GM12865 (cell line): Measurements from ENCODE around the gene TTC33.
"Not testable (repeated sequence)": the region's sequence is repeated elsewhere in the genome, so short reads cannot be mapped to it uniquely, and the experiment has no call there.

Experiments
- DNase-seq: peaks from one replicate; pipeline ENCODE4 v3.0.0; 2010; ENCODE audit warnings: low read depth
- H3K4me3 ChIP-seq: 2 replicates; pipeline ENCODE4 v1.5.1; 2011; ENCODE audit warnings: mild to moderate bottlenecking, low read depth, low read length, control low read depth
- TF ChIP-seq, protein P1 (sequence below): IDR thresholded peaks from 2 replicates; pipeline ENCODE4 v1.5.1; 2011; ENCODE audit warnings: low read length, control low read depth, low read depth, inconsistent platforms; ENCODE audit not compliant: insufficient read depth; ENCODE audit errors: missing control alignments

TTC33 gene

DNA sequence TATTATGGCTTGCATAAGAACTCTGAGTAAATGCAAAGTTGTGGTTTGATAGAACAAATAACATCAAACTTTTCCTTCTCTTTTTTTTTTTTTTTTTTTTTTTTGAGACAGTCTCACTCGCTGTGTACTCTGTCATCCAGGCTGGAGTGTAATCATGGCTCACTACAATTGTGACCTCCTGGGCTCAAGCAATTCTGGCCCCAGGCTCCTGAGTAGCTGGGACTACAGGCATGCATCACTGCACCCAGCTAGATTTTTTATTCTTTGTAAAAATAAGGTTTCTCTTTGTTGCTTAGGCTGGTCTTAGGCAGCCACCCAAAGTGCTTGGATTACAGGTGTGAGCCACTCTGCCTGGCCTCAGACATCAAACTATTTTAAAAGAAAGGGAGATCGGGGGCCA, 95.0 kb downstream of the TTC33 start:
- H3K4me3 ChIP-seq, result no peak overlapping the region
- TF ChIP-seq, protein P1, sequence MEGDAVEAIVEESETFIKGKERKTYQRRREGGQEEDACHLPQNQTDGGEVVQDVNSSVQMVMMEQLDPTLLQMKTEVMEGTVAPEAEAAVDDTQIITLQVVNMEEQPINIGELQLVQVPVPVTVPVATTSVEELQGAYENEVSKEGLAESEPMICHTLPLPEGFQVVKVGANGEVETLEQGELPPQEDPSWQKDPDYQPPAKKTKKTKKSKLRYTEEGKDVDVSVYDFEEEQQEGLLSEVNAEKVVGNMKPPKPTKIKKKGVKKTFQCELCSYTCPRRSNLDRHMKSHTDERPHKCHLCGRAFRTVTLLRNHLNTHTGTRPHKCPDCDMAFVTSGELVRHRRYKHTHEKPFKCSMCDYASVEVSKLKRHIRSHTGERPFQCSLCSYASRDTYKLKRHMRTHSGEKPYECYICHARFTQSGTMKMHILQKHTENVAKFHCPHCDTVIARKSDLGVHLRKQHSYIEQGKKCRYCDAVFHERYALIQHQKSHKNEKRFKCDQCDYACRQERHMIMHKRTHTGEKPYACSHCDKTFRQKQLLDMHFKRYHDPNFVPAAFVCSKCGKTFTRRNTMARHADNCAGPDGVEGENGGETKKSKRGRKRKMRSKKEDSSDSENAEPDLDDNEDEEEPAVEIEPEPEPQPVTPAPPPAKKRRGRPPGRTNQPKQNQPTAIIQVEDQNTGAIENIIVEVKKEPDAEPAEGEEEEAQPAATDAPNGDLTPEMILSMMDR, result no peak
- no peak for DNase-seq

DNA sequence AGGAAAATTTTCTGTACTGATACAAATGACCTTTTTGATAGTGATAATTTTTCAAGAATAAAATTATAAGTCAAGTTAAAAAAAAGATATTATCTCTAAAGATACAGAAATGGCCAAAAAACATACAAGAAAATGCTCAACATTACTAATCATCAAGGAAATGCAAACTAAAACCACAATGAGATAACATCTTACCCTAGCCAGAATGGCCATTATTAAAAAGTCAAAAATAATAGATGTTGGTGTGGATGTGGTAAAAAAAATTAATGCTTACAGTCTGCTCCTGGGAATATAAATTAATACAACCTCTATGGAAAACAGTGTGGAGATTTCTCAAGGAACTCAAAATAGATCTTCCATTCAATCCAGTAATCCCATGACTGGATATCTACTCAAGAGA, 99.0 kb downstream of the TTC33 start:
- no peak for DNase-seq
- TF ChIP-seq, protein P1, result no peak
- H3K4me3 ChIP-seq, result no peak overlapping the region

DNA sequence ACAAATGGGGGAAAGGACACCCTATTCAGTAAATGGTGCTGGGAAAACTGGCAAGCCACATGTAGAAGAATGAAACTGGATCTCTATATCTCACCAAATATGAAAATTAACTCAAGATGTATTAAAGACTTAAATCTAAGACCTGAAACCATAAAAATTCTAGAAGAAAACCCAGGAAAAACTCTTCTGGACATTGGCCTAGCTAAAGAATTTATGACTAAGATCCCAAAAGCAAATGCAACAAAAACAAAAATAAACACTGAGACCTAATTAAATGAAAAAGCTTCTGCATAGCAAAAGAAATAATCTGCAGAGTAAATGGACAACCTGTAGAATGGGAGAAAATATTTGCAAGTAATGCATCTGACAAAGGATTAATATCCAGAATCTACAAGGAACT, 99.7 kb downstream of the TTC33 start:
- not testable (repeated sequence) for H3K4me3 ChIP-seq, DNase-seq

DNA sequence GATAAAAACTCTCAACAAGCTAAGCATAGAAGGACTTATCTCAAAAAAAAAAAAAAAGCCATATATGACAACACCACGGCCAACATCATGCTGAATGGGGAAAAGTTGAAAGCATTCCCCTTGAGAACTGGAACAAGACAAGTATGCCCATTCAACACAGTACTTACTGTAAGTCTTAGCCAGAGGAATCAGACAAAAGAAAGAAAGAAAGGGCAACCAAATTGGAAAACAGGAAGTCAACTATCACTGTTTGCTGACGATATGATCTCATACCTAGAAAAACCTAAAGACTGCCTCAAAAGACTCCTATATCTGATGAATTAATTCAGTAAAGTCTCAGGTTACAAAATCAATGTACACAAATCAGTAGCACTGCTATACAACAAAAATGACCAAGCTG, 100.6 kb downstream of the TTC33 start:
- no peak overlapping the region for H3K4me3 ChIP-seq
- DNase-seq, result no peak
- TF ChIP-seq, protein P1, result no peak

DNA sequence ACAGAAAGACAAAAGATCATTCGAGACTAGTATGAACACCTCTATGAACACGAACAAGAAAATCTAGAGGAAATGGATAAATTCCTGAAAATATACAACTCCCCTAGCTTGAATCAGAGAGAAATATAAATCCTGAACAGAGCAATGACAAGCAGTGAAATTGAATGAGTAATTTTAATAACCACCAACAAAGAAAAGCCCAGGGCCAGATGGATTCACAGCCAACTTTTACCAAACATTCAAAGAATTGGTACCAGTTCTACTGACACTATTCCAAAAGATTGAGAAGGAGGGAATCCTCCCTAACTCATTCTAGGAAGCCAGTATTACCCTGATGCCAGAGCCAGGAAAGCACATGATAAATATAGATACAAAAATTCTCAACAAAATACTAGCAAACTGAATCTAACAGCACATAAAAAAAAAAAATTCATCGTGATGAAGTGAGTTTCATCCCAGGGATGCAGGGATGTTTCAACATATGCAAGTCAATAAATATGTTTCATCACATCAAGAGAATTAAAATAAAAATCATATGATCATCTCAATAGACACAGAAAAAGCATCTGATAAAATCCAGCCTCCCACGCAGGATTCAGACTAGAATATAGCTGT, 101.3 kb downstream of the TTC33 start:
- DNase-seq, result no peak
- no peak overlapping the region for H3K4me3 ChIP-seq
- TF ChIP-seq, protein P1, result no peak

DNA sequence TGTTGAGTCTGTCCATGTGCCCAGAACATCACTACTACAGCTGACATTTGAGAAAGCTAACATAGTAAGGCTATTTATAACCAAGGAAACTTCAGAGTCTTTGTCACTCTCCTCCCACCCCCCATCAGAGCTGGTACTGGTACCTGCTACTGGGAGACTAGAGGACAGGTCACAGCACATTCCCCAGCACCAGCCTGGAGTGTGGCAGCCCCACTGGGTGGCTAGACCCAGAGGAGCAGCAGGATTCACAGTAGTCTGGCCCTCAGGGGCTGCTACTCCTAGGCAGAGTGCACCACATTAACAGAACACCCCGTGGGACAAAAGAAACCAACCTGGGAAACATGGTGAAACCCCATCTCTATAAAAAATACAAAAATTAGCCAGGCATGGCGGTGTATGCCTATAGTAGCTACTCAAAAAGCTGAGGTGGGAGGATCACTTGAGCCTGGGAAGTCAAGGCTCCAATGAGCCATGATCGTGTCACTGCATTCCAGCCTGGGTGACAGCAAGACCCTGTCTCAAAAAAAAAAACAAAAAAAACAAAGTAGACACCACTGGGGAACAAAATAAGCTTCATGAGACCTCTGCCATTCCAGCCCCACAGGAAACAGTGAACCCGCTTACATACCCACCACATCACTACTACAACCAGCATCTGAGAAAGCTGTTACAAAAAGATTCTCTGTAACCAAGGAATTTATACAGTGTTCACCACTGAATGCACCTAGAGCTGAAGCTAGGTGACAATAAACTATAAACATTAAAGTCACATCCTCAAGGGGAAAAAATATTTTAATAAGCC, 102.3 kb downstream of the TTC33 start:
- H3K4me3 ChIP-seq, result no peak overlapping the region
- TF ChIP-seq, protein P1, result no peak
- DNase-seq, result no peak

DNA sequence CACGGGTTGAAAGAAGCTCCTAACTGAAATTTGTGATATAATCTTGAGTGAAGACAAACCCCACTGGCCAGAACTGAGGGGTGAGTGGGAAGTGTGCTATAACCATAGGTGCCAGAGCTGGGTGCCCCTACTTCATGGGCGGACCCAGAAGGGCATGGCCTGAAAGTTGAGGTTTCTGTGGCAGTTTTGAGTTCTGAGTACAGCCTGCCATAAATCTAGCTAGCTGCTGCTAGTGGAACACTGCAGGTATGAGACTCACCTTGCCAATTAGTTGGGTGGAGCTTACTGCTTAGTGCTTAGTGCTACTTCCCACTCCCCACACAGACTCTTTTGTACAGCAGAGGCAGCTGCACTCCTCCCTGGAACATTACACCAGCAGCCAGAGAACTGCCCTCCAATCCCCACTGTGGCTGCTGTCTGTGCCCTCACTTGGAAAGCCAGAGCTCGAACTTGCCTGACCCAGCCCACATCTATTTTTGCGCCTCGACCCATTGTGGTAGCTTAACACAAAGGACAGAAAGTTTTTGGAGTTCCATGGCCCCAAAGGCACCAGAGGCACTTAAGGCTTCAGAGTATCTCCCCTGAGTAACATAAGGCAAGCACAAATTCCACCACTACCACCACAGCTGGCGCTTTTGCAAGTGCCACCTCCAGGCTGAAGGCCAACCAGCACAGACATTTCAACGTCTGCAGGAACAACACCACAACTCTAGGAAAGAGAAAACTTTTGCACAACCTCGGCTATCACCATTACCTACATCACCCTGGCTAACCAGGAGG, 103.1 kb downstream of the TTC33 start:
- DNase-seq, result no peak
- no peak overlapping the region for H3K4me3 ChIP-seq

More for the DNA sequence above, 103.1 kb downstream of the TTC33 start:
- TF ChIP-seq, protein P1, result no peak
